ENCODE results near the gene ITCH. TPM values are rescaled to one million over a fixed set of nuclear protein-coding genes. Genes with fewer than 3 reads are reported as not detected.
"Not testable (repeated sequence)": the region's sequence is repeated elsewhere in the genome, so short reads cannot be mapped to it uniquely, and the experiment has no call there.

Gene ITCH
- total RNA-seq, 1 donor from 2014 or later, result 30.9 TPM

- intact Hi-C loops (cut with DNase I), result no loop called here
- peaks cover 22% of the 10 kb centered on the region for H3K4me1 ChIP-seq
- no peak overlapping the region for H3K27ac ChIP-seq
- H3K36me3 ChIP-seq, result peaks cover 0 to 14% of the 10 kb centered on the region in 2 donors
- TF ChIP-seq POLR2AphosphoS5 (IDR thresholded peaks at IDR 0.05; ENCODE audit: insufficient read depth in 1 of 2, low read depth in 1 of 2), result no peak
- TF ChIP-seq, protein P1, sequence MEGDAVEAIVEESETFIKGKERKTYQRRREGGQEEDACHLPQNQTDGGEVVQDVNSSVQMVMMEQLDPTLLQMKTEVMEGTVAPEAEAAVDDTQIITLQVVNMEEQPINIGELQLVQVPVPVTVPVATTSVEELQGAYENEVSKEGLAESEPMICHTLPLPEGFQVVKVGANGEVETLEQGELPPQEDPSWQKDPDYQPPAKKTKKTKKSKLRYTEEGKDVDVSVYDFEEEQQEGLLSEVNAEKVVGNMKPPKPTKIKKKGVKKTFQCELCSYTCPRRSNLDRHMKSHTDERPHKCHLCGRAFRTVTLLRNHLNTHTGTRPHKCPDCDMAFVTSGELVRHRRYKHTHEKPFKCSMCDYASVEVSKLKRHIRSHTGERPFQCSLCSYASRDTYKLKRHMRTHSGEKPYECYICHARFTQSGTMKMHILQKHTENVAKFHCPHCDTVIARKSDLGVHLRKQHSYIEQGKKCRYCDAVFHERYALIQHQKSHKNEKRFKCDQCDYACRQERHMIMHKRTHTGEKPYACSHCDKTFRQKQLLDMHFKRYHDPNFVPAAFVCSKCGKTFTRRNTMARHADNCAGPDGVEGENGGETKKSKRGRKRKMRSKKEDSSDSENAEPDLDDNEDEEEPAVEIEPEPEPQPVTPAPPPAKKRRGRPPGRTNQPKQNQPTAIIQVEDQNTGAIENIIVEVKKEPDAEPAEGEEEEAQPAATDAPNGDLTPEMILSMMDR (IDR thresholded peaks at IDR 0.05), result no peak
- no peak for TF ChIP-seq POLR2A (IDR thresholded peaks at IDR 0.05)
- no peaks in the 10 kb centered on the region for H3K27me3 ChIP-seq
- no peak overlapping the region for H3K4me3 ChIP-seq
- H3K9me3 ChIP-seq, result no peaks in the 10 kb centered on the region
- no peak for DNase-seq (ENCODE audit: extremely low spot score in 2 of 2)
Observed at GRCh38 chr20:34512266-34512954, 149.3 kb downstream of the ITCH start.

GRCh38 chr20:34512955-34513419, 149.9 kb downstream of the ITCH start:
- Histone ChIP-seq H3K27ac (no peak overlapping the region), H3K36me3 (peaks cover 0 to 9% of the 10 kb centered on the region in 2 donors), H3K4me3 (no peak overlapping the region), H3K9me3 (no peaks in the 10 kb centered on the region), H3K27me3 (no peaks in the 10 kb centered on the region), H3K4me1 (peaks cover 28% of the 10 kb centered on the region)
- DNase-seq (ENCODE audit: extremely low spot score in 2 of 2), result no peak
- no peak for TF ChIP-seq POLR2A (IDR thresholded peaks at IDR 0.05)
- TF ChIP-seq, protein P1 (IDR thresholded peaks at IDR 0.05), result no peak
- intact Hi-C loops (cut with DNase I), result no loop called here

DNA sequence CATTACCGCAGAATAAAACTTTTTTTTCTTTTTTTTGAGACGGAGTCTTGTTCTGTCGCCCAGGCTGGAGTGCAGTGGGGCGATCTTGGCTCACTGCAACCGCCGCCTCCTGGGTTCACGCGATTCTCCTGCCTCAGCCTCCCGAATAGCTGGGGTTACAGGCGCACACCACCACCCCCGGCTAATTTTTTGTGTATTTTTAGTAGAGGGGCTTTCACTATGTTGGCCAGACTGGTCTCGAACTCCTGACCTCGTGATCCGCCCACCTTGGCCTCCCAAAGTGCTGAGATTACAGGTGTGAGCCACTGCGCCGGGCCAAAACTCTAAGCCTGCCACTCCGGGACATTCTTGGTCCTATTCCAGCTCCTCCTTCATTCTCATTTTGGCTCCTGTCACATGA, 151.0 kb downstream of the ITCH start:
- H3K27ac ChIP-seq; intact Hi-C loops (cut with DNase I): not testable (repeated sequence)

DNA sequence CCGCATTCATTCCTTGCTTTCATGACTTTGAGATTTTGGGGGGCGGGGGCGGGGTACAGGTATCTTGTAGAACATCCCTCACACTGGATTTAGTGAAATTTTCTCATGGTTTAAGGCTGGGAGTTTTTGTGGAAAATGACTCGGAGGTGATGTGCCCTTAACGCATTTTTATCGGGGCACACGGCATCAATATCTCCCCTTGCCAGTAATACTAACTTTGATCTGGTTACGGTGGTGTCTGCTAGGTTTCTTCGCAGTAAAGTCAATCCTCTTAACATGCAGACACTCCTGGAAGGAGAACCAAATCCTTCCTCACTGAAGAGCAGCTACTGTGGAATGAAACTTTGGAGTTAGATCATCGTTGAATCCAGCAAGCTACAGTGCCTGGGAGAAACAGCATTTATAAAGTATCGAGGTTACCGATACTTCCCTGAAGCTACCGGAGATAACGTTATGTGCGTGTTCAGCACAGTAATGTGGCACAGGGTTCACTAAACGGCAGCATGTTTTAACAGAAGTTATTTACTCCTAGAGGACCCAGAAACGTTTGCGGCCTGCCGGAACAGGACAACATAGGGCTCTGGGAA, 151.9 kb downstream of the ITCH start:
- TF ChIP-seq, protein P1 (IDR thresholded peaks at IDR 0.05), result no peak
- no peak for TF ChIP-seq POLR2AphosphoS5 (IDR thresholded peaks at IDR 0.05; ENCODE audit: insufficient read depth in 1 of 2, low read depth in 1 of 2)
- TF ChIP-seq POLR2A (IDR thresholded peaks at IDR 0.05), result no peak
- no peaks in the 10 kb centered on the region for H3K9me3 ChIP-seq
- H3K36me3 ChIP-seq, result peaks cover 0 to 14% of the 10 kb centered on the region in 2 donors
- H3K27ac ChIP-seq, result peak overlapping the region; percentile 97
- peak overlapping the region; percentile 60 to 78 for H3K4me3 ChIP-seq
- H3K4me1 ChIP-seq, result peaks cover 36% of the 10 kb centered on the region
- H3K27me3 ChIP-seq, result no peaks in the 10 kb centered on the region
- intact Hi-C loops (cut with DNase I), result no loop called here
- no peak for DNase-seq (ENCODE audit: extremely low spot score in 2 of 2)

More for the DNA sequence above, 151.0 kb downstream of the ITCH start:
- DNase-seq (ENCODE audit: extremely low spot score in 2 of 2); H3K9me3 ChIP-seq; H3K27me3 ChIP-seq; H3K36me3 ChIP-seq; H3K4me3 ChIP-seq: not testable (repeated sequence)
- H3K4me1 ChIP-seq, result peaks cover 31% of the 10 kb centered on the region

- Histone ChIP-seq H3K4me3 (peak overlapping the region; percentile 60 to 78), H3K27ac (peak overlapping the region; percentile 97), H3K36me3 (peaks cover 0 to 14% of the 10 kb centered on the region in 2 donors), H3K9me3 (no peaks in the 10 kb centered on the region), H3K4me1 (peaks cover 43% of the 10 kb centered on the region), H3K27me3 (no peaks in the 10 kb centered on the region)
- DNase-seq (ENCODE audit: extremely low spot score in 2 of 2), result no peak
- intact Hi-C loops (cut with DNase I), result no loop called here
- no peak for TF ChIP-seq POLR2A (IDR thresholded peaks at IDR 0.05)
- TF ChIP-seq, protein P1 (IDR thresholded peaks at IDR 0.05), result no peak
- TF ChIP-seq POLR2AphosphoS5 (IDR thresholded peaks at IDR 0.05; ENCODE audit: insufficient read depth in 1 of 2, low read depth in 1 of 2), result no peak
Observed at GRCh38 chr20:34515484-34516246, 152.6 kb downstream of the ITCH start.
